Right lobe of liver (tissue), 6 donors: ENCODE measurements around the gene COQ4. TPM values are rescaled to one million over a fixed set of nuclear protein-coding genes. Genes with fewer than 3 reads are reported as not detected.

Experiments
- ATAC-seq, 4 donors: fragments of 200-7000 bp; cut with Tn5 transposase; one replicate each; pipeline ENCODE4 v1.9.1; 2020; ENCODE audit warnings: mild to moderate bottlenecking in 4 of 4, moderate library complexity in 4 of 4
- DNase-seq, 3 donors: peaks; one replicate each; pipeline ENCODE4 v3.0.0-alpha.2; 2020
- H3K27ac ChIP-seq, 3 donors: fragments of 200-600 bp; one replicate each; pipeline ENCODE4 v1.8.0; 2022
- H3K27me3 ChIP-seq, 2 donors: fragments of 200-600 bp; one replicate each; pipeline ENCODE4 v1.8.0; 2022
- H3K36me3 ChIP-seq, 4 donors: fragments of 200-600 bp; sonication (generic) in 1 of 4; one replicate each; pipeline versions ENCODE4 v1.5.1 to v1.8.0; 2017 to 2022; ENCODE audit warnings: control low read depth in 1 of 4
- H3K4me1 ChIP-seq, 4 donors: fragments of 200-600 bp; sonication (generic) in 1 of 4; one replicate each; pipeline versions ENCODE4 v1.5.1 to v1.8.0; 2017 to 2022; ENCODE audit warnings: control low read depth in 1 of 4
- H3K4me3 ChIP-seq, 3 donors: fragments of 200-600 bp; one replicate each; pipeline ENCODE4 v1.8.0; 2022
- H3K9me3 ChIP-seq, 4 donors: fragments of 200-600 bp; sonication (generic) in 1 of 4; one replicate each; pipeline versions ENCODE4 v1.5.1 to v1.8.0; 2017 to 2022; ENCODE audit warnings: control low read depth in 1 of 4
- CTCF ChIP-seq, 4 donors: fragments of 200-600 bp in 3 of 4; fragments of 450-650 bp in 1 of 4; IDR thresholded peaks; one replicate each; pipeline versions ENCODE4 v1.5.1 to v1.8.0; 2016 to 2022; ENCODE audit warnings: antibody characterized with exemption in 4 of 4, mild to moderate bottlenecking in 2 of 4
- POLR2A ChIP-seq: fragments of 450-650 bp; IDR thresholded peaks from one replicate; pipeline ENCODE4 v1.6.1; 2017; ENCODE audit warnings: antibody characterized with exemption, mild to moderate bottlenecking
- WGBS: methylation state at CpG from one replicate; pipeline ENCODE4 v1.1.6; 2018; ENCODE audit warnings: low coverage, low lambda C conversion rate; ENCODE audit not compliant: insufficient coverage; ENCODE audit errors: missing lambda C conversion rate; 5-methylcytosine and 5-hydroxymethylcytosine counted together
- intact Hi-C, 2 donors: fragments of 100-400 bp; cut with DNase I; formaldehyde crosslinking; loops; one replicate each; pipeline versions ENCODE4 v1.11.2 to v1.14.1; 2022
- total RNA-seq, 6 experiments: library from RNA; depleted of rRNA in 2 of 6; stranded (reverse); fragments of >200 nt in 2 of 6; fragmentation: NEBNext Ultra II Directional in 3 of 6; extraction: Animal tissue kit (Norgen Biotek cat#: 25700) in 3 of 6; gene quantifications; one replicate each; pipeline versions ENCODE4 v1.1.0 to v1.2.4, GENCODE V29; 2016 to 2023
- donor health status: DM: no; HTN: yes; CAD: no.
- donor health status: DM: no; HTN: no; CAD: no.
- donor health status: DM: no; HTN: no; CAD: no.
- donor health status: DM: no; HTN: yes; CAD: no.
- donor health status: DM: no; HTN: yes; CAD: no.

Gene COQ4
- total RNA-seq, 6 experiments from 2014 or later, result 22.3 to 67.5 (median 30.3) TPM

- Histone ChIP-seq H3K27me3 (no peaks in the 10 kb centered on the region), H3K9me3 (no peaks in the 10 kb centered on the region), H3K4me1 (peaks cover 0 to 25% (median 10%) of the 10 kb centered on the region in 4 donors), H3K27ac (no peak overlapping the region), H3K4me3 (no peak overlapping the region), H3K36me3 (no peaks in the 10 kb centered on the region)
- no peak for DNase-seq
- WGBS, result 76% methylated on average over 5 of the region's 20 CpGs
- intact Hi-C loops, result loop anchor here (10.0 kb wide), 1 partner anchor 46 kb away; the partner anchor contains the start of gene SLC27A4 (in 2 of the 2)
- TF ChIP-seq POLR2A, result no peak
- ATAC-seq, result no peak
Observed at GRCh38 chr9:128298535-128299482, 23.8 kb upstream of the COQ4 start.

- Histone ChIP-seq H3K36me3 (peaks cover 0 to 9% (median 3%) of the 10 kb centered on the region in 4 donors), H3K4me3 (no peak overlapping the region), H3K9me3 (no peaks in the 10 kb centered on the region), H3K27ac (no peak overlapping the region), H3K27me3 (no peaks in the 10 kb centered on the region), H3K4me1 (no peaks in the 10 kb centered on the region)
- TF ChIP-seq POLR2A (no peak), CTCF (IDR thresholded peaks at IDR 0.05) (no peak)
- 88% methylated on average over 9 of the region's 9 CpGs for WGBS
- ATAC-seq (no peak), DNase-seq (no peak)
- intact Hi-C loops, result no loop called here
Observed at GRCh38 chr9:128304136-128304970, 18.3 kb upstream of the COQ4 start.

- DNase-seq (no peak), ATAC-seq (no peak)
- no peak overlapping the region for H3K4me3 ChIP-seq
Observed at GRCh38 chr9:128304971-128305288, 17.7 kb upstream of the COQ4 start.

GRCh38 chr9:128309551-128309950, 13.1 kb upstream of the COQ4 start:
- TF ChIP-seq CTCF (IDR thresholded peaks at IDR 0.05), result no peak
- no peak for TF ChIP-seq POLR2A
- Histone ChIP-seq H3K4me1 (peaks cover 0 to 19% (median 6%) of the 10 kb centered on the region in 4 donors), H3K36me3 (peaks cover 0 to 28% (median 11%) of the 10 kb centered on the region in 4 donors), H3K27me3 (no peaks in the 10 kb centered on the region), H3K27ac (peak overlapping the region in 1 of 3 donors; percentile 55), H3K4me3 (no peak overlapping the region), H3K9me3 (no peaks in the 10 kb centered on the region)
- intact Hi-C loops, result no loop called here
- ATAC-seq, result no peak
- WGBS, result 93% methylated on average over 3 of the region's 16 CpGs
- DNase-seq, result no peak

More at GRCh38 chr9:128304971-128305288, 17.7 kb upstream of the COQ4 start:
- H3K36me3 ChIP-seq, result peaks cover 0 to 14% (median 5%) of the 10 kb centered on the region in 4 donors
- H3K27me3 ChIP-seq, result no peaks in the 10 kb centered on the region
- peaks cover 0 to 4% (median 0%) of the 10 kb centered on the region in 4 donors for H3K4me1 ChIP-seq
- intact Hi-C loops, result no loop called here
- WGBS, result 70% methylated on average over 5 of the region's 5 CpGs
- no peak for TF ChIP-seq POLR2A
- TF ChIP-seq CTCF (IDR thresholded peaks at IDR 0.05), result no peak
- H3K27ac ChIP-seq, result no peak overlapping the region
- no peaks in the 10 kb centered on the region for H3K9me3 ChIP-seq
